Ishikawa (cell line): ENCODE data around the gene PCBD2.

ENCODE experiments used
- CEBPB ChIP-seq: IDR thresholded peaks from 2 replicates; pipeline ENCODE4 v1.6.1; 2012
- CREB1 ChIP-seq: IDR thresholded peaks from 2 replicates; pipeline ENCODE4 v1.6.1; 2012; ENCODE audit warnings: low read depth
- EGR1 ChIP-seq: IDR thresholded peaks from 2 replicates; pipeline ENCODE4 v1.6.1; 2012
- EP300 ChIP-seq: IDR thresholded peaks from 2 replicates; pipeline ENCODE4 v1.6.1; 2012; ENCODE audit warnings: borderline replicate concordance
- FOXM1 ChIP-seq: IDR thresholded peaks from 2 replicates; pipeline ENCODE4 v1.6.1; 2012; ENCODE audit warnings: low read depth, borderline replicate concordance
- MAX ChIP-seq: IDR thresholded peaks from 2 replicates; pipeline ENCODE4 v1.6.1; 2012
- NFIC ChIP-seq: IDR thresholded peaks from 2 replicates; pipeline ENCODE4 v1.6.1; 2012
- RAD21 ChIP-seq: IDR thresholded peaks from 2 replicates; pipeline ENCODE4 v1.6.1; 2012; ENCODE audit warnings: low read depth
- REST ChIP-seq: IDR thresholded peaks from 2 replicates; pipeline ENCODE4 v1.6.1; 2012; ENCODE audit warnings: low read depth, mild to moderate bottlenecking
- TAF1 ChIP-seq: IDR thresholded peaks from 2 replicates; pipeline ENCODE4 v1.6.1; 2012; ENCODE audit warnings: low read depth, mild to moderate bottlenecking
- TCF12 ChIP-seq: IDR thresholded peaks from 2 replicates; pipeline ENCODE4 v1.6.1; 2012; ENCODE audit warnings: low read depth
- TEAD4 ChIP-seq: IDR thresholded peaks from 2 replicates; pipeline ENCODE4 v1.6.1; 2012
- USF1 ChIP-seq: IDR thresholded peaks from 2 replicates; pipeline ENCODE4 v1.6.1; 2012
- YY1 ChIP-seq: IDR thresholded peaks from 2 replicates; pipeline ENCODE4 v1.6.1; 2012; ENCODE audit warnings: low read depth
- ZBTB7A ChIP-seq: IDR thresholded peaks from 2 replicates; pipeline ENCODE4 v1.6.1; 2012; ENCODE audit warnings: low read depth

PCBD2 gene

GRCh38 chr5:134892282-134892681, 12.6 kb upstream of the PCBD2 start:
- TF ChIP-seq ZBTB7A (no peak), MAX (no peak), USF1 (no peak), EP300 (no peak), CREB1 (no peak), YY1 (no peak), RAD21 (no peak), TAF1 (no peak), EGR1 (no peak), REST (no peak), NFIC (no peak), TEAD4 (no peak), TCF12 (no peak), CEBPB (no peak), FOXM1 (no peak)

DNA sequence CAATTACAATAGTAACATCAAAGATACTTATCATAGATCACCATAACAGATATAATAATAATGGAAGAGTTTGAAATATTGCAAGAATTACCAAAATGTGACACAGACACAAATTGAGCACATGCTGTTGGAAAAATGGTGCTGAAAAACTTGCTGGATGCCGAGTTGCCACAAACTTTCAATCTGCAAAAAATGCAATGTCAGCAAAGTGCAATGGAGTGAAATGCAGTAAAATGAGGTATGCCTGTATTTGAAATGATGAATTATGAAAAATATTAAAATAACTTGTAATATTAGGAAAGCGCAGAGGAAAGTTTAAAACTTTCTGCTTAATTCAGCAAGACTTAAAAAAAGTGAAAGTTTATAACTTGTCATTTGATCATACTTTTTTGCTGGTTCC, 12.0 kb upstream of the PCBD2 start:
- no peak for TF ChIP-seq ZBTB7A
- TF ChIP-seq REST: no peak
- TF ChIP-seq EP300: no peak
- TF ChIP-seq TAF1: no peak
- no peak for TF ChIP-seq NFIC
- TF ChIP-seq TEAD4: no peak
- no peak for TF ChIP-seq EGR1
- no peak for TF ChIP-seq USF1
- TF ChIP-seq FOXM1: no peak
- TF ChIP-seq TCF12: no peak
- no peak for TF ChIP-seq MAX
- no peak for TF ChIP-seq RAD21
- TF ChIP-seq YY1: no peak
- TF ChIP-seq CEBPB: no peak

- TF ChIP-seq TCF12: no peak
- TF ChIP-seq USF1: no peak
- TF ChIP-seq RAD21: no peak
- TF ChIP-seq MAX: no peak
- TF ChIP-seq FOXM1: no peak
- TF ChIP-seq REST: no peak
- no peak for TF ChIP-seq TAF1
These were observed 11.0 kb upstream of the PCBD2 start for GRCh38 chr5:134893748-134894505.
